HEK293 (cell line): ENCODE data around the gene EPSTI1.

Experiments used
- CTCF ChIA-PET: fragments of 350-600 bp; formaldehyde crosslinking; extraction: SDS; loops from one replicate; lab custom pipeline; 2021; ENCODE audit warnings: antibody characterized with exemption; lab: Yijun Ruan, JAX
- POLR2A ChIA-PET: fragments of 300-600 bp; formaldehyde crosslinking; extraction: SDS; loops from one replicate; lab custom pipeline; 2020; ENCODE audit warnings: antibody characterized with exemption, inconsistent platforms; lab: Yijun Ruan, JAX
- H3K27ac ChIP-seq: fragments of 200-500 bp; sonication (Bioruptor generic); 2 replicates; pipeline ENCODE4 v1.5.1; 2014; ENCODE audit warnings: low read depth, low read length, control low read depth, inconsistent platforms; ENCODE audit errors: extremely low read depth
- H3K36me3 ChIP-seq, 2 experiments: fragments of 200-500 bp in 1 of 2; sonication (Bioruptor generic) in 1 of 2; 1 replicate in 1 of 2; 2 replicates in 1 of 2; pipeline ENCODE4 v1.5.1; 2014 to 2017; ENCODE audit warnings: inconsistent platforms in 2 of 2, low read length in 2 of 2; ENCODE audit not compliant: control insufficient read depth in 2 of 2, insufficient read depth in 1 of 2
- H3K4me1 ChIP-seq: fragments of 200-500 bp; sonication (Bioruptor generic); 2 replicates; pipeline ENCODE4 v1.5.1; 2014; ENCODE audit warnings: mild to moderate bottlenecking, low read length, inconsistent platforms; ENCODE audit not compliant: control insufficient read depth, insufficient read depth
- H3K4me3 ChIP-seq: 2 replicates; pipeline ENCODE4 v1.5.1; 2011; ENCODE audit warnings: low read depth, mild to moderate bottlenecking, control low read depth, low read length, moderate library complexity
- H3K9me3 ChIP-seq: fragments of 200-500 bp; sonication (Bioruptor generic); 2 replicates; pipeline ENCODE4 v1.5.1; 2014; ENCODE audit warnings: low read depth, low read length, inconsistent platforms; ENCODE audit not compliant: control insufficient read depth, insufficient read depth
- KLF7 ChIP-seq: fragments of 450-650 bp; formaldehyde crosslinking; IDR thresholded peaks from 2 replicates; pipeline ENCODE4 v1.5.1; 2016; ENCODE audit warnings: missing biosample characterization, missing genetic modification characterization, borderline replicate concordance
- OVOL3 ChIP-seq: fragments of 450-650 bp; formaldehyde crosslinking; IDR thresholded peaks from 2 replicates; pipeline ENCODE4 v1.5.1; 2016; ENCODE audit warnings: missing biosample characterization, missing genetic modification characterization
- PRDM4 ChIP-seq: fragments of 450-650 bp; formaldehyde crosslinking; IDR thresholded peaks from 2 replicates; pipeline ENCODE4 v1.5.1; 2017; ENCODE audit warnings: missing biosample characterization, missing genetic modification characterization
- REPIN1 ChIP-seq: fragments of 450-650 bp; formaldehyde crosslinking; IDR thresholded peaks from 2 replicates; pipeline ENCODE4 v1.5.1; 2017; ENCODE audit warnings: missing biosample characterization, missing genetic modification characterization, low read depth
- SP7 ChIP-seq: fragments of 450-650 bp; formaldehyde crosslinking; IDR thresholded peaks from 2 replicates; pipeline ENCODE4 v1.5.1; 2016; ENCODE audit warnings: missing biosample characterization, missing genetic modification characterization
- TCF7L2 ChIP-seq: IDR thresholded peaks from 2 replicates; pipeline ENCODE4 v1.6.1; 2011; ENCODE audit warnings: low read depth, mild to moderate bottlenecking, inconsistent platforms, low read length, moderate library complexity, borderline replicate concordance
- WT1 ChIP-seq: fragments of 450-650 bp; formaldehyde crosslinking; IDR thresholded peaks from 2 replicates; pipeline ENCODE4 v1.5.1; 2016; ENCODE audit warnings: missing biosample characterization, missing genetic modification characterization
- YY2 ChIP-seq: fragments of 450-650 bp; formaldehyde crosslinking; IDR thresholded peaks from 2 replicates; pipeline ENCODE4 v1.5.1; 2016; ENCODE audit warnings: missing biosample characterization, missing genetic modification characterization
- ZBTB49 ChIP-seq: fragments of 450-650 bp; formaldehyde crosslinking; IDR thresholded peaks from 2 replicates; pipeline ENCODE4 v1.5.1; 2016; ENCODE audit warnings: missing biosample characterization, missing genetic modification characterization, low read depth
- ZEB2 ChIP-seq: fragments of 450-650 bp; formaldehyde crosslinking; IDR thresholded peaks from 2 replicates; pipeline ENCODE4 v1.5.1; 2016; ENCODE audit warnings: missing biosample characterization, missing genetic modification characterization
- ZNF157 ChIP-seq: fragments of 450-650 bp; formaldehyde crosslinking; IDR thresholded peaks from 2 replicates; pipeline ENCODE4 v1.5.1; 2016; ENCODE audit warnings: missing biosample characterization, missing genetic modification characterization
- ZNF184 ChIP-seq: fragments of 450-650 bp; IDR thresholded peaks from 2 replicates; pipeline ENCODE4 v1.5.1; 2018; ENCODE audit warnings: missing biosample characterization, mild to moderate bottlenecking, missing genetic modification characterization
- ZNF202 ChIP-seq: fragments of 450-650 bp; formaldehyde crosslinking; IDR thresholded peaks from 2 replicates; pipeline ENCODE4 v1.5.1; 2016; ENCODE audit warnings: missing biosample characterization, missing genetic modification characterization, borderline replicate concordance
- ZNF214 ChIP-seq: fragments of 450-650 bp; formaldehyde crosslinking; IDR thresholded peaks from 2 replicates; pipeline ENCODE4 v1.5.1; 2017; ENCODE audit warnings: missing biosample characterization, mild to moderate bottlenecking, missing genetic modification characterization, borderline replicate concordance
- ZNF24 ChIP-seq: fragments of 450-650 bp; formaldehyde crosslinking; IDR thresholded peaks from 2 replicates; pipeline ENCODE4 v1.5.1; 2016; ENCODE audit warnings: missing biosample characterization, missing genetic modification characterization
- ZNF366 ChIP-seq: fragments of 450-650 bp; formaldehyde crosslinking; conservative IDR thresholded peaks from 2 replicates; pipeline ENCODE4 v1.5.1; 2016; ENCODE audit warnings: missing biosample characterization, missing genetic modification characterization
- ZNF426 ChIP-seq: fragments of 450-650 bp; formaldehyde crosslinking; IDR thresholded peaks from 2 replicates; pipeline ENCODE4 v1.5.1; 2017; ENCODE audit warnings: missing biosample characterization, missing genetic modification characterization, mild to moderate bottlenecking, inconsistent platforms, moderate library complexity
- ZNF473 ChIP-seq: fragments of 450-650 bp; formaldehyde crosslinking; IDR thresholded peaks from 2 replicates; pipeline ENCODE4 v1.5.1; 2017; ENCODE audit warnings: missing biosample characterization, missing genetic modification characterization
- ZNF48 ChIP-seq: fragments of 450-650 bp; formaldehyde crosslinking; IDR thresholded peaks from 2 replicates; pipeline ENCODE4 v1.5.1; 2016; ENCODE audit warnings: missing biosample characterization, missing genetic modification characterization
- ZNF580 ChIP-seq: fragments of 450-650 bp; formaldehyde crosslinking; IDR thresholded peaks from 2 replicates; pipeline ENCODE4 v1.5.1; 2016; ENCODE audit warnings: missing biosample characterization, missing genetic modification characterization
- ZNF600 ChIP-seq: fragments of 450-650 bp; formaldehyde crosslinking; IDR thresholded peaks from 2 replicates; pipeline ENCODE4 v1.5.1; 2016; ENCODE audit warnings: missing biosample characterization, missing genetic modification characterization
- ZNF623 ChIP-seq: fragments of 450-650 bp; formaldehyde crosslinking; IDR thresholded peaks from 2 replicates; pipeline ENCODE4 v1.5.1; 2016; ENCODE audit warnings: missing biosample characterization, missing genetic modification characterization
- ZNF624 ChIP-seq: fragments of 450-650 bp; formaldehyde crosslinking; IDR thresholded peaks from 2 replicates; pipeline ENCODE4 v1.5.1; 2017; ENCODE audit warnings: missing biosample characterization, missing genetic modification characterization
- ZNF777 ChIP-seq: fragments of 450-650 bp; formaldehyde crosslinking; IDR thresholded peaks from 2 replicates; pipeline ENCODE4 v1.5.1; 2017; ENCODE audit warnings: missing biosample characterization, missing genetic modification characterization, borderline replicate concordance
- ZNF792 ChIP-seq: fragments of 450-650 bp; formaldehyde crosslinking; IDR thresholded peaks from 2 replicates; pipeline ENCODE4 v1.5.1; 2016; ENCODE audit warnings: missing biosample characterization, missing genetic modification characterization
- TF ChIP-seq, protein P1 (sequence below): fragments of 450-650 bp; IDR thresholded peaks from 2 replicates; pipeline ENCODE4 v1.5.1; 2018; ENCODE audit warnings: missing biosample characterization, missing genetic modification characterization
- TF ChIP-seq, protein P2 (sequence below): fragments of 450-650 bp; formaldehyde crosslinking; IDR thresholded peaks from 2 replicates; pipeline ENCODE4 v1.5.1; 2017; ENCODE audit warnings: missing biosample characterization, missing genetic modification characterization

The EPSTI1 gene

GRCh38 chr13:42959615-42960014, 32.4 kb downstream of the EPSTI1 start:
- H3K36me3 ChIP-seq = no peaks in the 10 kb centered on the region
- no peak overlapping the region for H3K27ac ChIP-seq
- no peak overlapping the region for H3K4me3 ChIP-seq
- POLR2A ChIA-PET = no interaction called here
- H3K4me1 ChIP-seq = no peaks in the 10 kb centered on the region
- CTCF ChIA-PET = no interaction called here
- H3K9me3 ChIP-seq = no peaks in the 10 kb centered on the region
- no peak for TF ChIP-seq KLF7 (tag by site-specific recombination)
- no peak for TF ChIP-seq ZNF214 (tag by site-specific recombination)
- no peak for TF ChIP-seq ZNF48
- TF ChIP-seq WT1 (tag by site-specific recombination) = no peak
- no peak for TF ChIP-seq TCF7L2
- no peak for TF ChIP-seq ZNF580 (tag by site-specific recombination)
- TF ChIP-seq ZNF184 (tag by site-specific recombination) = no peak
- TF ChIP-seq REPIN1 = no peak

- Histone ChIP-seq H3K9me3 (no peaks in the 10 kb centered on the region), H3K36me3 (no peaks in the 10 kb centered on the region)
Observed at GRCh38 chr13:42957881-42958280, 34.2 kb downstream of the EPSTI1 start.

DNA sequence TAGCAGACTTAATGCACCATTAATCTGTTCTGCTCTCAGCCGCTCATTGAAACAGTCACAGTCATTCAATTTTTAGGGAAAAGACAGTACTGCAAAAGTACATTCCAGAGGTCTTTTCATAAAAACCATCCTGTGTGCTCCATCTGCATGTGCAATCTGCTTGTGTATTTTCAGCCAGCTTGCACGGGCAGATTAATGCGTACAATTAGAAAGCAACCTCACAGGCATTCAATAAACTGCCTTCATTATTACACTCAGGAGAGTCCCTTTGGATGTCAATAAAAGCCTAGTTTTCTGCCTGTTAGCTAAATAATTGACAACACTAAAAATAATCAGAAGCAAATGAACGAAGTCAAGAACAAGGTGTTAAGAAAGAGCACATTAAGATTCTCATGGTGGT, 41.9 kb downstream of the EPSTI1 start:
- ChIA-PET CTCF (no interaction called here), POLR2A (no interaction called here)
- Histone ChIP-seq H3K36me3 (no peaks in the 10 kb centered on the region), H3K27ac (no peak overlapping the region), H3K9me3 (no peaks in the 10 kb centered on the region), H3K4me3 (no peak overlapping the region), H3K4me1 (no peaks in the 10 kb centered on the region)
- TF ChIP-seq ZNF777 (tag by site-specific recombination) (no peak), YY2 (tag by site-specific recombination) (no peak), ZNF624 (tag by site-specific recombination) (no peak), ZNF426 (tag by site-specific recombination) (no peak), ZNF157 (tag by site-specific recombination) (no peak), ZBTB49 (tag by site-specific recombination) (no peak), ZNF623 (no peak), ZEB2 (tag by site-specific recombination) (no peak), ZNF600 (no peak)
- TF ChIP-seq, protein P1, sequence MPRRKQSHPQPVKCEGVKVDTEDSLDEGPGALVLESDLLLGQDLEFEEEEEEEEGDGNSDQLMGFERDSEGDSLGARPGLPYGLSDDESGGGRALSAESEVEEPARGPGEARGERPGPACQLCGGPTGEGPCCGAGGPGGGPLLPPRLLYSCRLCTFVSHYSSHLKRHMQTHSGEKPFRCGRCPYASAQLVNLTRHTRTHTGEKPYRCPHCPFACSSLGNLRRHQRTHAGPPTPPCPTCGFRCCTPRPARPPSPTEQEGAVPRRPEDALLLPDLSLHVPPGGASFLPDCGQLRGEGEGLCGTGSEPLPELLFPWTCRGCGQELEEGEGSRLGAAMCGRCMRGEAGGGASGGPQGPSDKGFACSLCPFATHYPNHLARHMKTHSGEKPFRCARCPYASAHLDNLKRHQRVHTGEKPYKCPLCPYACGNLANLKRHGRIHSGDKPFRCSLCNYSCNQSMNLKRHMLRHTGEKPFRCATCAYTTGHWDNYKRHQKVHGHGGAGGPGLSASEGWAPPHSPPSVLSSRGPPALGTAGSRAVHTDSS = no peak

More at GRCh38 chr13:42957881-42958280, 34.2 kb downstream of the EPSTI1 start:
- ChIA-PET POLR2A (no interaction called here), CTCF (no interaction called here)
- TF ChIP-seq ZNF366 (tag by site-specific recombination) (no peak), OVOL3 (tag by site-specific recombination) (no peak), ZNF792 (tag by site-specific recombination) (no peak), YY2 (tag by site-specific recombination) (no peak), PRDM4 (tag by site-specific recombination) (no peak), WT1 (tag by site-specific recombination) (no peak), SP7 (tag by site-specific recombination) (no peak), ZNF24 (tag by site-specific recombination) (no peak), ZNF202 (no peak), ZNF473 (tag by site-specific recombination) (no peak)
- TF ChIP-seq, protein P2, sequence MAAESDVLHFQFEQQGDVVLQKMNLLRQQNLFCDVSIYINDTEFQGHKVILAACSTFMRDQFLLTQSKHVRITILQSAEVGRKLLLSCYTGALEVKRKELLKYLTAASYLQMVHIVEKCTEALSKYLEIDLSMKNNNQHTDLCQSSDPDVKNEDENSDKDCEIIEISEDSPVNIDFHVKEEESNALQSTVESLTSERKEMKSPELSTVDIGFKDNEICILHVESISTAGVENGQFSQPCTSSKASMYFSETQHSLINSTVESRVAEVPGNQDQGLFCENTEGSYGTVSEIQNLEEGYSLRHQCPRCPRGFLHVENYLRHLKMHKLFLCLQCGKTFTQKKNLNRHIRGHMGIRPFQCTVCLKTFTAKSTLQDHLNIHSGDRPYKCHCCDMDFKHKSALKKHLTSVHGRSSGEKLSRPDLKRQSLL = no peak
- Histone ChIP-seq H3K27ac (no peak overlapping the region), H3K4me1 (no peaks in the 10 kb centered on the region), H3K4me3 (no peak overlapping the region)
